Right atrium auricular region (tissue), 2 donors: ENCODE data around the gene BSCL2. TPM values are rescaled to one million over a fixed set of nuclear protein-coding genes. Genes with fewer than 3 reads are reported as not detected.

Experiments
- DNase-seq: peaks from one replicate; pipeline ENCODE4 v3.0.0-alpha.2; 2019; ENCODE audit warnings: low spot score
- H3K27ac ChIP-seq, 2 donors: fragments of 200-600 bp; sonication (generic); 1 replicate in 1 of 2; 2 replicates in 1 of 2; pipeline ENCODE4 v1.5.1; 2016 to 2019
- H3K27me3 ChIP-seq, 2 donors: fragments of 200-600 bp; sonication (generic); one replicate each; pipeline versions ENCODE4 v1.5.1 to v1.6.0; 2017 to 2019
- H3K36me3 ChIP-seq: fragments of 200-600 bp; sonication (generic); one replicate; pipeline ENCODE4 v1.5.1; 2016
- H3K4me1 ChIP-seq, 2 donors: fragments of 200-600 bp; sonication (generic); one replicate each; pipeline versions ENCODE4 v1.5.1 to v1.6.0; 2017 to 2019
- H3K4me3 ChIP-seq, 2 donors: fragments of 200-600 bp; sonication (generic); 1 replicate in 1 of 2; 2 replicates in 1 of 2; pipeline ENCODE4 v1.5.1; 2017 to 2019; ENCODE audit warnings: mild to moderate bottlenecking in 1 of 2, moderate library complexity in 1 of 2
- H3K9me3 ChIP-seq, 2 donors: fragments of 200-600 bp; sonication (generic); one replicate each; pipeline ENCODE4 v1.5.1; 2019
- CTCF ChIP-seq, 2 donors: fragments of 200-600 bp; sonication (generic); IDR thresholded peaks; one replicate each; pipeline ENCODE4 v1.5.1; 2019; ENCODE audit warnings: antibody characterized with exemption in 2 of 2
- total RNA-seq, 2 donors: library from RNA; depleted of rRNA; stranded (reverse); fragments of >200 nt; gene quantifications; one replicate each; pipeline ENCODE4 v1.1.0, GENCODE V29; 2016

Gene BSCL2
- total RNA-seq, 2 donors from 2014 or later = 18.6 to 23.0 TPM

DNA sequence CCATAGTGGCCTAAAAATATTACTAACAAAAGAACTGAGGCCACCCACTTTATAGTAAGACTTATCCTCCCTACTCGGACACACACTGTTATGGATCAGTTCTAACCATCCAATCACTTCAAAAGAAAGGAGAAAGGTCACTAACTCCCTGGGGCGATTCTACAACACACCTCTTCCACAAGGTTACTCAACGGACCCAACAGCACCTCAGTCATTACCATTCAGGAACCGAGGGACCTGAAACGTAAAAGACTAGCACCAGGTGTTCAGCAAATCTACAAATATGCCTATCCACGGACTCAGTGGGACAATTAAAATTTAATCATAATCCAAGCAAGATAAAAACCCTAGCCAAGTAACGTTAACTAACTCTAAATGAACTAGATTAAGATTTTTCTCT is 18.4 kb upstream of the BSCL2 start:
- H3K36me3 ChIP-seq = peaks cover 33% of the 10 kb centered on the region
- H3K27ac ChIP-seq = peak overlapping the region; percentile 94 to 98
- no peak for TF ChIP-seq CTCF (IDR thresholded peaks at IDR 0.05)
- no peaks in the 10 kb centered on the region for H3K27me3 ChIP-seq
- H3K4me1 ChIP-seq = peaks cover 0 to 45% of the 10 kb centered on the region in 2 donors
- no peaks in the 10 kb centered on the region for H3K9me3 ChIP-seq
- DNase-seq = no peak
- H3K4me3 ChIP-seq = peak overlapping the region; percentile 76 to 82

GRCh38 chr11:62724171-62724570 is 16.9 kb upstream of the BSCL2 start:
- Histone ChIP-seq H3K4me1 (peaks cover 0 to 31% of the 10 kb centered on the region in 2 donors), H3K27ac (no peak overlapping the region), H3K36me3 (peaks cover 47% of the 10 kb centered on the region), H3K9me3 (no peaks in the 10 kb centered on the region), H3K4me3 (no peak overlapping the region), H3K27me3 (no peaks in the 10 kb centered on the region)
- no peak for TF ChIP-seq CTCF (IDR thresholded peaks at IDR 0.05)
- no peak for DNase-seq

DNA sequence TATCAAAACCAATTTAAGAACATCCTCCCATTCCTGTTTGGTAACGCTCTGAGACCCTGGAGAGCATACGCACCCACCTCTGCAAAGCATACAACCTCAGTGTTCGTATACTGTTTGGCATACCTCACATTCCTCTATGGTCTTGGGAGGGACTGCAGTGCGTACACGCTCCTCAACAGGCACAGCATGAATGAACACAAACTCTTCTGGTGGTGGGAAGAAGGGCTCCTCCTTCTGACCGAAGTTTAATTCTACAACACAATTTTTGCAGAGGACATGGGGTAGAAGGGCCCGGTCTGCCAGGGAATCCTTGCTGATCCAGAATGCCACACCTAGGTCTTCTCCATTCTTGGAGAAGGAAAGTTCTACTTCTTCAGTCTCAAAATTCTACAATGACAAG is 14.8 kb upstream of the BSCL2 start:
- Histone ChIP-seq H3K4me3 (no peak overlapping the region), H3K36me3 (peaks cover 69% of the 10 kb centered on the region), H3K27ac (no peak overlapping the region), H3K9me3 (no peaks in the 10 kb centered on the region), H3K27me3 (no peaks in the 10 kb centered on the region), H3K4me1 (peaks cover 0 to 26% of the 10 kb centered on the region in 2 donors)
- DNase-seq = no peak
- no peak for TF ChIP-seq CTCF (IDR thresholded peaks at IDR 0.05)

DNA sequence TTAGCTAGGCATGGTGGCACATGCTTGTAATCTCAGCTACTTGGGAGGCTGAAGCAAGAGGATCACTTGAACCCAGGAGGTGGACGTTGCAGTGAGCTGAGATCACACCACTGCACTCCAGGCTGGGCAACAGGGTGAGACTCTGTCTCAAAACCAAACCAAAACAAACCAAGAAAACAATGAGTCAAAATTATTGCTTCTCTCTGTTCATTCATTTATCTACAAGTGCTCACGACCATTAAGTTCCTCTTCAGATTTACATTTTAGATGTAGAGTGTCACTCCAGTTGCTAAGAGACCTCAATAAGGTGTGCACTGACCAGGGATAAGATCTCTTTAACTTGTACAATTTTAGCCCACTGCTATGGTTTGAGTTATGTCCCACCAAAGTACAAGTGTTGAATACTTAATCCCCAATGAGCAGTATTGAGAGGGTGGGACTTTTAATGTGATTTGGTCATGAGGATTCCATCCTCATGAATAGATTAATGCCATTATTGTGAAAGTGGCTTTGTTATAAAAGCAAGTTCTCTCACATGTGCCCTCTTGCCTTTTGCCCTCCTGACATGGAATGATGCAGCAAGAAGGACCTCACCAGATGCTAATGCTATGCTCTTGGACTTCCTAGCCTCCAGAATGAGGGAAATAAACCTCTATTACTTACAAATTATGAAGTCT is 12.2 kb upstream of the BSCL2 start:
- DNase-seq = no peak
- Histone ChIP-seq H3K4me3 (no peak overlapping the region), H3K27ac (no peak overlapping the region), H3K36me3 (peaks cover 95% of the 10 kb centered on the region), H3K4me1 (peaks cover 0 to 13% of the 10 kb centered on the region in 2 donors), H3K9me3 (no peaks in the 10 kb centered on the region), H3K27me3 (no peaks in the 10 kb centered on the region)
- TF ChIP-seq CTCF (IDR thresholded peaks at IDR 0.05) = no peak

DNA sequence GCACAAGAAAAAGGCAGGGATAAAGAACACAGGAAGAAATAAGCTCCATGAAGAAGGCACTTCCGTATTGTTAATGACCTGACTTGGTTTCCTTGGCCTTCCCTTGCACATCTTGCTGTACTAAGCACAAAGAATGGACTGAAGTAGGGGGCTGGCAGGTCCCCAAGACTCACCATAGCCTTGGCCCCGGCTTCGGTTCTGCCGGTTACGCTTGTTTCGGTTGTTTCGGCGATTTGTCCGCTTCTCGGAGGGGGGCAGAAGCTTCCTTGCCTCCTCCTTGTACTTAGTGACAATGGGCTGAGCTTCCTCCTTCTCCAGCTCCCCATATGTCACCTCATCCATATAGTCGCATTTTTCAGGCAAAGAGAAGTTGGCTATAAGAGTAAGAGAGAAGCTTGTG is 9.6 kb upstream of the BSCL2 start:
- Histone ChIP-seq H3K4me1 (peaks cover 0 to 27% of the 10 kb centered on the region in 2 donors), H3K4me3 (no peak overlapping the region), H3K27ac (no peak overlapping the region), H3K36me3 (peaks cover 90% of the 10 kb centered on the region), H3K9me3 (no peaks in the 10 kb centered on the region), H3K27me3 (no peaks in the 10 kb centered on the region)
- no peak for TF ChIP-seq CTCF (IDR thresholded peaks at IDR 0.05)
- no peak for DNase-seq

DNA sequence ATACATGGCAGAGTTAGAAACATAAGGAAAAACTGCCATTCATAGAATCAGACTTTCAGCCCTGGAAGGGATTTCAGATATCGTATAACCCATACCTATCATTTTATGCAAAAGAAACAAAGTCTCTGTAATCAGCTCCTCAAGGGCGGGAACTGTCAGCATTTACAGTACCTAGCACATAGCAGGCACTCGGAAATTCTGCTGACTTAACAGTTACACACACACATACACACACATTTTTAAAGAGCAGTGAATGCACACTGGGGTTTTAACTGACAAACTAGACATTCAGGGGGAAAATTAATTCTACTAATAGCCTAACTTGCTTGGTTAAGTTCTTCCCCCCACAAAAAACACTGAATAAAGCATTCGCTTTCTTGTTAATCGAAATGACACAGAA is 9.0 kb upstream of the BSCL2 start:
- Histone ChIP-seq H3K4me1 (peaks cover 0 to 27% of the 10 kb centered on the region in 2 donors), H3K27ac (no peak overlapping the region), H3K27me3 (no peaks in the 10 kb centered on the region), H3K4me3 (no peak overlapping the region), H3K9me3 (no peaks in the 10 kb centered on the region), H3K36me3 (peaks cover 90% of the 10 kb centered on the region)
- no peak for TF ChIP-seq CTCF (IDR thresholded peaks at IDR 0.05)
- DNase-seq = no peak
